HG02763 (cell line): ENCODE data around the gene PSMD14.
"Not testable (repeated sequence)": the region's sequence is repeated elsewhere in the genome, so short reads cannot be mapped to it uniquely, and the experiment has no call there.

Source experiments
- ATAC-seq: cut with Tn5 transposase; IDR thresholded peaks from one replicate; pipeline ENCODE4 v1.9.1; 2021; ENCODE audit warnings: mild to moderate bottlenecking, moderate library complexity; ENCODE audit not compliant: unreplicated experiment

PSMD14 gene

DNA sequence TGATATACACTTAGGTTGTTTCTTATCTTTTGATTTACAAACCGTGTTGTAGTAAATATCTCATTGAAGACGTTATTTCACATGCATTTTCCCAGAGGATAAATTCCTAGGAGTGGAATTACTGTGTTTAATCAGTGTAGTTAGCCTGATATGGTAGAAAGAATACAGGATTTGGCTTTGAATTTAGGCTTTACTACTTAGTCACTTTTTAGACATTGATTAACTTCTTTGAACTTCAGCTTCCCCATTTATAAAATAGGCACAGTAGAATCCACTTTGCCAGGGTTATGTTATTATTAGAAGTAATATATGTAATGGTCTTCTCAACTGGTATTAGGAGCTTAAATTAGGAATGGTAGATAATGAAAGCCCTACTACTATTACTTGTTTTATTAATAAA lies 27.4 kb downstream of the PSMD14 start:
- no peak for ATAC-seq

DNA sequence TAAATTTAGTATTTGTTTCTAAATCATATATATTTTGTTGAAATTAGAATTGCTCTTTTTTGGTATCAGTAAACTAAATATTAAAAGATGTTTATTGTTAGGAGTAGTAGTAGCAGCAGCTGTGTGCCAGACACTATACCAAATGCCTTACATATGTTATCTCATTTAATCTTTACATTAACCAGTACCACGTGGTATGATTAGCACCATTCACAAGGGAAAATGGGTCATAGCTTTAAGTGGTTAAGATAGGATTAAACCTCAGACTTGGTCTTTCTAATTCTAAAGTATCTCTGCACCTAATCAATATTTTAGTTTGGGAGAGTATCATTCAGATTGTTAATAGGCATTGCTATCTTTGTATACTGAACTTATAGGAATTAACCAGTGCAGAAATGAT lies 29.0 kb downstream of the PSMD14 start:
- ATAC-seq, result no peak

DNA sequence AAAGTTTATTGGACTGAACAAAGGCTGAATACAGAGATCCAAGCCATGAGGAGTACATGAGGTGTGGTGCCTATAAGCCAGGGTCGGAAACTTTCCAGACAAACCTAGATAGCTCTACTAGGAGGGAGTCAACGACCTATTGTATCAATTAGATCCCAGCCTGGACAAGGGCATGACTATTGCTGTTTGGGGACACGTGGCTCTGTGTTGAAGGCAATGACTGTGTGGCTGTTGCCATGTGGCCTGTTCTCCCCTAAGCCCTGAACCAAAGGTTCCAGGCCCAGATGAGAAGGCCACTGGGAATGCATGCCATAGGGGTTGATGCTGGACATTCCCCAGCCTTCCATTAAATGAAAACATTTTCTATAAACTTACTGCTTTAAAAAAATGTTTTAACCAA lies 31.3 kb downstream of the PSMD14 start:
- not testable (repeated sequence) for ATAC-seq

DNA sequence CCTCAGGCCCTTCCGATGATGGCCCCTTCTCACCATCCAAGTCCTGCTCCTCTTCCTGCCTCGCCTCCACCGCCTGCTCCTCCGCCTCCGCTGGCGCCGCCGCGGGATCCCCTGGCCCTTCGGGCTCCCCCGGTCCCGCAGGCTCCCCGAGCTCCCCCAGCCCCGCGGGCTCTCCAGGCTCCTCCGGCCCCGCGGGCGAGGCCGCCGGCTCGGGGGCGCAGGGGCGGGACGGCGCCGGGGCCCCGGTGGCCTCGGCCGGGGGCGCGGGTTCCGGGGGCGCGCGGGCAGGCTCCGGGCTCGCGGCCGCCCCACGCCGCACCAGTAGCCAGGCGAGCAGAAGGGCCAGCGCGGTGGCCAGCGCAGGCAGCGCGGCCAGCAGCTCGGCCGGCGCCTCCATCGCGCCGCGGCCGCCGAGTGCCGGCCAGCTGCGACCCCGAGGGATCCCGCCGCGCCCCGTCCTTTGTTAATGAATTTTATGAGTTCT lies 32.7 kb downstream of the PSMD14 start:
- not testable (repeated sequence) for ATAC-seq

DNA sequence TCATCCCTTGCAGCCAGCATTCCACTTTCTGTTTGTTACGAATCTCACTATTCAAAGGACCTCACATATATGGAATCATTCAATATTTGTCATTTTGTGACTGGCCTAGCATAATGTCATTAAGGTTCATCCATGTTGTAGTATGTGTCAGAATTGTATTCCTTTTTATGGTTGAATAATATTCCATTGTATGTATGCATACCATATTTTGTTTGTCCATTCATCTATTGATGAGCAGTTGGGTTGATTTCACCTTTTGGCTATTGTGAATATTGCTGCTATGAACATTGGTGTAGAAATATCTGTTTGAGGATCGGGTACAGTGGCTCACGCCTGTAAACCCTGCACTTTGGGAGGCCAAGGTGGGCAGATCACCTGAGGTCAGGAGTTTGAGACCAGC lies 35.0 kb downstream of the PSMD14 start:
- ATAC-seq, result no peak

DNA sequence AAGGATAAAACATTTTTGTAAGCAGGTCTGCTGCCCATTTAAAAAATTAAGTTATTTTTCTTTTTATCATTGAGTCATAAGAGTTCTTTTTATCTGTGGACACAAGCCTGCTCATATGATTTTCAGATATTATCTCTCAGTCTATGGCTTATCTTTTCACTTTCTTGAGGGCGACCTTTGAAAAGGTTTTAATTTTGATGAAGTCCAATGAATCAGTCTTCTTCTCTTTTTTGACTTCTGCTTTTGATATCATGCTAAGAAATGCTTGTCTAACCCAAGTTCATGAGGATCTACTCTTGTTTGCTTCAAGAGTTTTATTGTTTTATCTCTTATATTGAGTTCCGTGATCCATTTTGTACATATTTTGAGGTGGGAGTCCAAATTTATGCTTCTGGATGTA lies 36.5 kb downstream of the PSMD14 start:
- ATAC-seq, result no peak

DNA sequence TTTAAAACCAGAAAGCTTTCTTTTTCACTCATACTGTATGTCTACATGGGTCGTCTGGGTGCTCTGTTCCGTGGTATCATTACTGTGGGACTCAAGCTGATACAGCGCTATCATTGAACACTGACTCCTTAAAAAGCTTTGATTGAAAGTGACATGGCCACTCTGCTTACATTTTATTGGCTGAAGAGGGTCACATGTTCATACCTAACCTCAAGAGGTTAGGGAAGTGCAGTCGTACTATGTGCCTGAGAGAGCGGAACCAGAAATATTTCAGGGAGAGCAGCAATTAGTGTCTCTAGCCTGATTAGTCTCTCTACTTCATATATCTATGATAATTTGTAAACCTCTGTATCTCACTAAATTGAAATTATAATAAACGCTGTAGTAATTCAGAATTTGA lies 43.5 kb downstream of the PSMD14 start:
- ATAC-seq, result no peak

DNA sequence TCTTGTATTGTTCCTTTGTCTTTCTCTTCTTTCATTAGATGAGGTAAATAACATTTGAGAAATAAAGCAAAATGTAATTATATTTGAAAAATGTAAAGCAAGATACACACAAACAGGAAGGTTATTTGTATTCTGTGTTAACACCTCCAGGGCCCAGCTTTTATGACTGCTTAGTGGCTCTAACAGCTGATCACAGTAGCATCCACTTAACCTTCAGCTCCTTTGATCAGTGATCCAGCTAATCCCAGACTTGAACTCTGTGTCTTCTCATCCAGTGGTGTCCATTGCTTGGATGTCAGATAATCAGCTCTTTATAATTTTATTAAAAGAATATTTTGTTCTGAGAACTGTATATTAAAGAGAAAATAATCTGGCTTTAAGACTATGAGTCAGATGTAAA lies 44.5 kb downstream of the PSMD14 start:
- ATAC-seq, result no peak

DNA sequence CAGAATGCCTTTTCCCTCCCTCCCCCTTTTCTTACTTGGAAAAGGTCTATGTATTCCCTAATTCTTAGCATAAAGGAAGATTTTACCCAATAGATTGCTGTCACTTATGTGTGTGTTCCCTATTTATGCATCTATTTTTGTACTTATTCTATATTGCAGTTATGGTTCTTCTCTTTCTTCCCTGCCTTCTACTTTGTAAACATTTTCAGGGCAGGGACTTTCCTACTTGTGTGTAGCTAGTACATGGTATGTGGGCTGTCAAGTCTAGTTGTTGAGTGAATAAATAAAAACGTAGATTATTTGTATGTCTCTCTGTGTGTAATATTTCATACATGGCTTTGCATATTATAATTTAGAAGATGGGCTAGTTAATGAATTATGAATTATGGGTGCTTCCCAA lies 45.3 kb downstream of the PSMD14 start:
- ATAC-seq, result no peak

DNA sequence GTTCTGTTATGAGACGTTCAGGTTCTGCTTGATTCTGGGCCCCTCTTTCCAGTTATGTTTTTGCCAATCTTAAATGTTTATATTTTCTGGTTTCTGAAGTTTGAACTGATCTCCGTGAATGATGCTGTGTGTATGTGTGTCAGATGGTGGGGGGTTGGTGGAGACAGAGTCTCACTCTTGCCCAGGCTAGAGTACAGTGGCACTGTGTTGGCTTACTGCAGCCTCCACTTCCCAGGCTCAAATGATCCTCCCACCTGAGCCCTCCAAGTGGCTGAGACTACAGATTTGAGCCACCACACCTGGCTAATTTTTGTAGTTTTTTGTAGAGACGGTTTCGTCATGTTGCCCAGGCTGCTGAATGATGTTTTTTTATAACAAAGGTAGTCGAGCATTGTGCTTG lies 45.9 kb downstream of the PSMD14 start:
- no peak for ATAC-seq

DNA sequence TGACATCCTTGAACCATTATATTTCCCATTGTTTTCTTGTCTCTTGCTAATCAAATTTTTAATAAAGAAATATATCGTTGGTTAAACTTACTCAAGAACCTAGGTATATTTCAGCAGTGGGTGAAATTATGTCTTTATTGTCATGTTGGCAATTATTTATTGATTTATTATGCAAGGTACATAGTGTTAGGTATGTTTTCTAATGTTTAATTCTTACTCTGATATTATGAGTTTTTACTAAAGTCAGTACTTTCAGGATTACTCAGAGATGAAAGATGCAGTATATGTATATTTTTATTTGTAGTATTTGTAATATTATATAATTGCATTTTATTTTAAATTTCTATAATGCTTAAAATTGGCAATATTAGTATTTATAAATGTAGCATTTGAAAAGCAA lies 46.9 kb downstream of the PSMD14 start:
- no peak for ATAC-seq

DNA sequence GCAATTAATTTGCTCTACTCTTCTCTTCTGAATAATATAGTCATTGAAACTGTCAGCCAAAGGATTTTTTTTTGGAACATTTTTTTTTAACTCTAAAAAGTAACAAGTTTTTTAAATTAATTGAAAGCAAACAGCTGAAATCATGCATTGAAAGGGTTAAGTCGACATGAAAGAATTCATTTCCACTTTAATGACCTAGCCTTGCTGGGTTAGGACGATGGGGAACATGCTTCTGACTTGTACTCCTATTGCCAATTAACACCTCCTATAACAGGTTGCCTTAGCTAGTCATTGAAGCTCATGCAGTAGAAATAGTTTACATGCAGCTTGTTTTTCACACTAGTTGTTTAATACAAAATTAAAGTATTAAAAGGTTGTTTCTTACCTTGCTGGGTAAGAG lies 47.8 kb downstream of the PSMD14 start:
- ATAC-seq, result no peak

DNA sequence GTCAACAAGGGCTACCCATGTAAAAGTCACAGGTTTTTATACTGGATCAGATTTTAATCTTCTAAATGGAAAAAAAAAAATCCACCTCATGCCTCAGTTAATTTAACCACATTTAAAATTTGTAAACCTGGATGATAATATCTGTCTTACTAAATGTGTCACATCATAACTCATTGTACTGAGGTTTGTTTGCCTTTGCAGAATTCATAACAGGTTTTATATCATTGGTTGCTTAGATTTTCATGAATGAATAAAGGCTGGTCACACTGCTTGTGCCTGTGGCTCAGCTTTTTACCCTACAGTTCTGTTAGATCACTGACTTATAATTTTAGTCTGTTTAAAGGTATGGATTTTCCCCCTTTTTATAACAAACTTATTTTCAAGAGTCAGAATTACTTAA lies 48.9 kb downstream of the PSMD14 start:
- no peak for ATAC-seq

DNA sequence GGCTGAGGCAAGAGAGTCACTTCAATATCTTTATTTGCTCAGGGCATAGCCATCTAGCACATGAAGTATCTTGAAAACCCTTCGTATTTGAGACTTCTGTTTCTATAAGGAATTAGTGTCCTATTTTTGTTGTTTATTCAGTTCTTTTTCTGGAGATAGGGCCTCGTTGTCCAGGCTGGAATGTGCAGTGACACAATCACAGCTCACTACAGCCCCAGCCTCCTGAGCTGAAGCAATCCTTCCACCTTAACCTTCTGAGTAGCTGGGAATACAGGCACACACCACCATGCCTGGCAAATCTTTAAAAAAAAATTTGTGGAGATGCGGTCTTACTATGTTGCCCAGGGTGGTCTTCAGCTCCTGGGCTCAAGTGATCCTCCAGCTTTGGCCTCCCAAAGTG lies 50.6 kb downstream of the PSMD14 start:
- ATAC-seq, result no peak

DNA sequence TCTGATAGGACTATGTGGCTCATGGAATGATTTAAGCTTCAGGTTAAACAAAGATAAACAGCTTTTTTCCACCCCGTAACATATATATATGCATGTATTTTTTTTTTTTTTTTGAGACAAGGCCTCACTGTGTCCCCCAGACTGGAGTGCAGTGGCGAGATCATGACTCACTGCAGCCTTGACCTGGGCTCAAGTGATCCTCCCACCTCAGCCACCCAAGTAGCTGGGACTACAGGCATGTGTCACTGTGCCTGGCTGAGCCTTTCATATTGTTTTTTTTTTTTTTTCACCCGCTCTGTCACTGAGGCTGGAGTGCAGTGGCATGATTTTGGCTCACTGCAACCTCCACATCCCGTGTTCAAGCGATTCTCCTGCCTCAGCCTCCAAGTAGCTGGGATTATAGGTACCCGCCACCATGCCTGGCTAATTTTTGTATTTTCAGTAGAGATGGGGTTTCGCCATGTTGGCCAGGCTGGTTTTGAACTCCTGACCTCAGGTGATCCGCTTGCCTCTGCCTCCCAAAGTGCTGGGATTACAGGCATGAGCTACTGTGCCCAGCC lies 52.0 kb downstream of the PSMD14 start:
- not testable (repeated sequence) for ATAC-seq

DNA sequence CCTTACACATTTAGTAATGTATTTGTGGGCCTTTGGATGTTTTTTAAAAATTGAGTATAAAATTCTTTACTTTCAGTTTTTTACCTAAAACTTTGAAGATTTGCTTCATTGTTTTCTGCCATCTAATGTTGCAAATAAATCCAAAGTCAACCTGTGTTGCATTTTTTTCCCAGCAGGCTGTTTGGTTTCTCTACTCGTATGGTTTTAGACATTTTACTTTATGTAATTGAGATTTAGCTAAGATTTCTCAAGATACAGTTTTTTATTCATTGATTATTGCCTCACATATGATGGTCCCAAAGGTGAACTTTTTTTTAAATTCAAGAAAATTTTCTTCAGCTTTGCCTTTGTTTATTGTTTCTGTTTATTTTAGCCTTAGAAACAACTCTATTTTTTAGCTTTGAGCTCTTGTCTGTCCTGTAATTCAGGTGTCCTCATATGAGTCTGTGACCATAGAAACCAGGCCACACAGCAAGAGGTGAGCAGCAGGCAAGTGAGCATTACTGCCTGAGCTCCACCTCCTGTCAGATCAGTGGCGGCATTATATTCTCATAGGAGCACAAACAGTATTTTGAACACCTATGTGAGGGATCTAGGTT lies 54.4 kb downstream of the PSMD14 start:
- ATAC-seq, result no peak

DNA sequence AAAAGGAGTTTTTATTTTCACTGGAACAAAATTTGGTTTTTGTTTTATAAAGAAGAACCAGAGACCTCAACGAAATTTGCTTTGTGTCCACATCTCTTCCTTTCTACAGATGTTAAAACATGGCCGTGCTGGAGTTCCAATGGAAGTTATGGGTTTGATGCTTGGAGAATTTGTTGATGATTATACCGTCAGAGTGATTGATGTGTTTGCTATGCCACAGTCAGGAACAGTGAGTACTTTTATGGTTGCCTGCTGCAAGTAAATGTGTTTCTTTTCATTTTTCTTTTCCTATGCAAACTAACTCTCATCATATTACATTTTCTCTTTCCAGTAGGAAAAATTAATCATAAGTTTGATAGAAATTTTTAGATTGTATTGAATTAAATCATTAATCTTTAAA lies 59.5 kb downstream of the PSMD14 start:
- ATAC-seq, result no peak

DNA sequence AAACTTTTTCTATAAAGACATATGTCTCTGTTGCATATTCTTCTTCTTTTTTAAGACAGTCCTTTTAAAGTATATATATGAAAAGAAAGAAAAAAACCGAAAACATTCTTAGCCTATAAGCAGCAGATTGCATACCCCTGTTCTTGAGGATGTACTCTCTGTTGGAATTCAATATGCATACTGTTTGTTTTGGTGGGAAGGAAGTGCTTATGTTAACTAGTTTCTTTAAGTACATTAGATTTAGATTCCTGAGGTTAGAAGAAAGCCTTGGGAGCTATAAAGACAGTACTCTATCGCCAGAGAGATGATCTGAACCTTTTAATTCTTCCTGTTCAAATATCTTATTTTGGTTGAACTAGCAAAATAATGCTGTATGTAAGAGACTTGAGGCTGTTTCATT lies 61.1 kb downstream of the PSMD14 start:
- ATAC-seq, result no peak

DNA sequence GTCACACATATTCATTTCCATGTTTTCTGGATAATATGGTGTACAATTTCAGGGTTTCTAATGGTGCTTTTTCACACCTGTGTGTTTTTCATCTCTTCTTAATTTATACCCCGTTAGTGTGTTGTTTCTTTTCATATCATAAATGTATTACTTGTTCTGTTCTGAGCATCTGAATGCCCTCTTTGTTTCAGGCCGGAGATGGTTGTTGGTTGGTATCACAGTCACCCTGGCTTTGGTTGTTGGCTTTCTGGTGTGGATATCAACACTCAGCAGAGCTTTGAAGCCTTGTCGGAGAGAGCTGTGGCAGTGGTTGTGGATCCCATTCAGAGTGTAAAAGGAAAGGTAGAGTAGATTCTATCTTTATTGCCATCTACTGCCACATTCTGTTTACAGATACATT lies 62.8 kb downstream of the PSMD14 start:
- ATAC-seq, result no peak

DNA sequence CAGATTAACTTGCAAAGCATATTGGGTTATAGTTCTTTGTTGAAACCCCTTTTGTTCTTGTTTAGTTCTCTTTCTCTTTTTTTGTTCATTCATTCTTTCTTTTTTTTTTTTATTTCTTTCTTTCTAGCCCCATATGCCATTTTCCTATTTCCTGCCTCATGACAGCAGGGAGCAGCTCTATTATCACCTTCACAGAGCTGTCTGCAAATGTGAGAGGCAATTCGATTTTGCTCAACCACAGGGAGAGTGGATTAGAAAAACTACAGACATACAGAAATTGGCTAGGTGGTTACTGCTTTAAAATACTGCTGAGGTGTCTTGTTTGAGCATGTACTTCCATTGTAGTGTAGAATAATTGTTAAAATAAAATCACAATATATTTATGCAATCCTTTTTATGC lies 63.6 kb downstream of the PSMD14 start:
- ATAC-seq, result no peak

DNA sequence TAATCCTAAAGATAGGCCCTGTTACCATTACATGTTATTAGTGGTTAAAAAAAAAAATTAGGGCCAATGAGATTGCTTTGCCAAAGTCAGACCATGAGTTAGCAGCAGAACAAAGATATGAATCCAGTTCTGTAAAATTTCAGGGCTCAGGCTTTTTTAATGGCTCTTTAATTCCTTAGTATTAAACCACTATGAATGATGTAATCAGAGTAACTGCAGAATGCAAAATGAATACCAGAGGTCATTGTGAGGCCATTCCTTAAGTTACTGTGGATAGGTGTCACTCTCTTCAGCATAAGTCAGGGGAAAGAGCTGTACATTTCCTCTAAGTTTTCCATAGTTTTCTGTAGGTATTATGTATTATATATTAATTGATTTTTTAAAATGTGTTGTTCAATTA lies 65.7 kb downstream of the PSMD14 start:
- ATAC-seq, result no peak

DNA sequence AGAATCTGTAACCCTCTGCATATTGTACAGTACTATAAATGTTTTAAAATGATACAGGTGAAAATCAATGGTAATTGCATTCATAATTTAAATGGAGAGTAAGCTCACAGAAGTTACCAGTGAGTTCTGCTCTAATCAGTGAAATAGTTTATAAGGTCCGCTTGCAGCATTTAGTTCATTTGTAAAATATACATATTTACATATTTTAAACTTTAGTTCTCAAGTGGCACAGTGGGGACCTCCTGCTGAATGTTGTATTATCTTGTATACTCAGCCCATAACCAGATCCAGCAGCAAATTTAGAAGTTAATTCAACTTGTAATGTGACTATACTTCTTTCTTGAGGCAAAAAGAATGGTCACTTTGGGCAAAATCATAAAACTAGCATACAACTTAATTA lies 66.2 kb downstream of the PSMD14 start:
- no peak for ATAC-seq

DNA sequence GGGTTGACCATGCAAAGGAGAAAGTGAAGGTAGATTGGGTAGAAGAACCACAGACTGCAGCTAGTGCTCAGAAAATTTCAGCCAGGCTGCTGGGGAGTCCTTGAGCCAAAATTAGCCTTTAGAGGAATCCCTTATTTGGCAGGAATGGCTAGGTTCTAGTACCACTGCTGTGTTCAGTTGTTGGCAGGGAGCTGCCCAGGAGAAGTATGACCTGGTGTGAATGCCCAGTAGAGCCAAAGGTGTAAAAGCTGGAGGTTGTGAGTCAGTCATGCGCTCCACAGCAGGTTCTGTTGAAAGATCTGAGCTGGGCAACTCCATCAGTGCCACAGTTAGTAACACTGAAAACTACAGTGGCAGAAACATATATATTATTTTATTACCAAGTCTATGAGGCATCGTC lies 71.5 kb downstream of the PSMD14 start:
- ATAC-seq, result no peak
